Activated B cell treated with CpG ODN at 0.5 μM for 24 hours (primary cell): ENCODE data around the gene TATDN2. TPM values are rescaled to one million over a fixed set of nuclear protein-coding genes. Genes with fewer than 3 reads are reported as not detected.

Experiments used
- ATAC-seq: fragments of 200-7000 bp; cut with Tn5 transposase; one replicate; pipeline ENCODE4 v1.10.0; 2021; ENCODE audit warnings: low read depth, mild to moderate bottlenecking, moderate library complexity
- CTCF ChIA-PET: fragments of 350-600 bp; sonication (Branson Sonifier 250); formaldehyde crosslinking; loops from one replicate; lab custom pipeline; 2021; ENCODE audit warnings: antibody characterized with exemption; lab: Charles Lee
- POLR2A ChIA-PET: fragments of 350-600 bp; sonication (Branson Sonifier 250); formaldehyde crosslinking; loops from one replicate; lab custom pipeline; 2021; ENCODE audit warnings: antibody characterized with exemption; lab: Charles Lee
- DNase-seq: peaks from one replicate; pipeline ENCODE4 v3.0.0; 2022
- H3K27ac Mint-ChIP-seq: one replicate; pipeline ENCODE4 v1.8.0; 2020; ENCODE audit warnings: mixed read lengths
- H3K27me3 Mint-ChIP-seq: one replicate; pipeline ENCODE4 v1.8.0; 2021; ENCODE audit warnings: mixed read lengths
- H3K36me3 Mint-ChIP-seq: one replicate; pipeline ENCODE4 v1.8.0; 2021; ENCODE audit warnings: low read depth, mixed read lengths
- H3K4me1 Mint-ChIP-seq: one replicate; pipeline ENCODE4 v1.8.0; 2021; ENCODE audit warnings: mixed read lengths
- H3K4me3 Mint-ChIP-seq: one replicate; pipeline ENCODE4 v1.8.0; 2020; ENCODE audit warnings: mild to moderate bottlenecking, mixed read lengths
- H3K9me3 Mint-ChIP-seq: one replicate; pipeline ENCODE4 v1.8.0; 2020; ENCODE audit warnings: mixed read lengths
- intact Hi-C: fragments of 100-400 bp; cut with micrococcal nuclease; formaldehyde crosslinking; loops from one replicate; pipeline ENCODE4 v1.15.1; 2024
- total RNA-seq: library from RNA; stranded (reverse); gene quantifications from 2 replicates; pipeline ENCODE4 v1.2.3, GENCODE V29; 2022
- TF ChIP-seq, protein P1 (sequence below): fragments of 200-600 bp; IDR thresholded peaks from one replicate; pipeline ENCODE4 v1.8.0; 2022; ENCODE audit warnings: antibody characterized with exemption, mild to moderate bottlenecking

The TATDN2 gene
- total RNA-seq, 1 donor from 2014 or later = 55.6 TPM

- no peak for ATAC-seq
- no peaks in the 10 kb centered on the region for H3K27me3 Mint-ChIP-seq
- peaks cover 13% of the 10 kb centered on the region for H3K9me3 Mint-ChIP-seq
- POLR2A ChIA-PET = interaction anchor here (0.6 to 2.4 kb wide), 8 partner anchors 37 to 852 kb away, joined by 3 to 17 read pairs (median 8); partner anchors contain the start of genes SEC13, SETD5 and VHL
- peaks cover 59% of the 10 kb centered on the region for H3K36me3 Mint-ChIP-seq
- H3K4me1 Mint-ChIP-seq = peaks cover 46% of the 10 kb centered on the region
- TF ChIP-seq, protein P1, sequence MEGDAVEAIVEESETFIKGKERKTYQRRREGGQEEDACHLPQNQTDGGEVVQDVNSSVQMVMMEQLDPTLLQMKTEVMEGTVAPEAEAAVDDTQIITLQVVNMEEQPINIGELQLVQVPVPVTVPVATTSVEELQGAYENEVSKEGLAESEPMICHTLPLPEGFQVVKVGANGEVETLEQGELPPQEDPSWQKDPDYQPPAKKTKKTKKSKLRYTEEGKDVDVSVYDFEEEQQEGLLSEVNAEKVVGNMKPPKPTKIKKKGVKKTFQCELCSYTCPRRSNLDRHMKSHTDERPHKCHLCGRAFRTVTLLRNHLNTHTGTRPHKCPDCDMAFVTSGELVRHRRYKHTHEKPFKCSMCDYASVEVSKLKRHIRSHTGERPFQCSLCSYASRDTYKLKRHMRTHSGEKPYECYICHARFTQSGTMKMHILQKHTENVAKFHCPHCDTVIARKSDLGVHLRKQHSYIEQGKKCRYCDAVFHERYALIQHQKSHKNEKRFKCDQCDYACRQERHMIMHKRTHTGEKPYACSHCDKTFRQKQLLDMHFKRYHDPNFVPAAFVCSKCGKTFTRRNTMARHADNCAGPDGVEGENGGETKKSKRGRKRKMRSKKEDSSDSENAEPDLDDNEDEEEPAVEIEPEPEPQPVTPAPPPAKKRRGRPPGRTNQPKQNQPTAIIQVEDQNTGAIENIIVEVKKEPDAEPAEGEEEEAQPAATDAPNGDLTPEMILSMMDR = no peak
- peak; percentile 26 for DNase-seq
- H3K4me3 Mint-ChIP-seq = peak overlapping the region; percentile 95
- intact Hi-C loops = loop anchor here (1.0 to 5.0 kb wide), 13 partner anchors 44 to 852 kb away; partner anchors contain the start of genes BRK1, BRPF1, CRELD1 and FANCD2
- CTCF ChIA-PET = interaction anchor here (0.7 to 1.3 kb wide), 2 partner anchors 44 to 303 kb away, joined by 3 to 4 read pairs; partner anchors contain the start of gene GHRL
- peak overlapping the region; percentile 91 for H3K27ac Mint-ChIP-seq
Measured at GRCh38 chr3:10248984-10249748, 907 bp downstream of the TATDN2 start.

DNA sequence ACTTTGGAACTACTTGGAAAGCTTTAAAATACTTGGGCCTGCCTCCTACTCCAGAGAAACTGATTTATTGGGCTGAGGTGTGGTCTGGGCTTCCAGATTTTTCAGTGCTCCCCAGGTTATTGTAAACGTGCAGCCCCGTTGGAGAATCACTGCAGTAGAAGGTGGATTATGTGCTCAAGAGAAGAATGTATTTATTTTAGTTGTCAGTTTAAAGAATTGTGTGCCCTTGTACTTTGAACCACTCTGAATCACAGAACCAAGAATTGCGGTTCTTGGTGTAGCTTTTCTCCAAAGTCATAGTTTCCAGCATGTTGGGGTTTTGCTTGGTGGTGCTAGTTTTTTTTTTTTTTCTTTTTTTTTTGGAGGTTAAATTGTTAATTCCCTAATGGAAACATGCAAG is 1.6 kb downstream of the TATDN2 start:
- H3K36me3 Mint-ChIP-seq = peaks cover 60% of the 10 kb centered on the region
- TF ChIP-seq, protein P1 = no peak
- ChIA-PET CTCF (no interaction called here), POLR2A (interaction anchor here (0.7 to 1.5 kb wide), 2 partner anchors 60 to 71 kb away, joined by 3 read pairs; partner anchors contain the start of gene SEC13)
- peaks cover 53% of the 10 kb centered on the region for H3K4me1 Mint-ChIP-seq
- intact Hi-C loops = loop anchor here (2.0 to 5.0 kb wide), 4 partner anchors 43 to 853 kb away; partner anchors contain the start of genes BRPF1, GHRL and SETD5
- DNase-seq = no peak
- no peak for ATAC-seq
- no peaks in the 10 kb centered on the region for H3K27me3 Mint-ChIP-seq
- peak overlapping the region; percentile 91 for H3K27ac Mint-ChIP-seq
- peaks cover 9% of the 10 kb centered on the region for H3K9me3 Mint-ChIP-seq
- peak overlapping the region; percentile 95 for H3K4me3 Mint-ChIP-seq

DNA sequence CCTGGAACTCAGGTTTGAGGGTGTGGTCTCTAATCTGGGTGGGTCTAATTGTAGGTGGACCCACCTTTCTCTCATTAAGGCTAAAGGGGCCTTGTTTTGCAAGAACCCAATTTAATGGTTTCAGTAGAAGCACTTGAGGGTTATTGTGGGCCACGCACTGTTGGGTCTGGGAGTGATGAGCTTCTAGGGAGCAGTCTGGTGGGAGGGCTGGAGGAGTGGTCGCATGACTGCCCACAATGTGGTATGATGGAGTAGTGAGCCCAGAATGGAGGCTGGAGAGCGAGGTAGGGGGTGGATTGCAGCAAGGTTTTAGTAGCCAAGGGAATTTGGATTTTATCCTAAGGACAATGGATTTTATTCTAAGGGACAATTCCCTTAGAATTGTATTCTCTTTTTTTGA is 2.7 kb downstream of the TATDN2 start:
- TF ChIP-seq, protein P1 = no peak
- H3K4me1 Mint-ChIP-seq = peaks cover 56% of the 10 kb centered on the region
- H3K27me3 Mint-ChIP-seq = no peaks in the 10 kb centered on the region
- ATAC-seq (no peak), DNase-seq (no peak)
- H3K36me3 Mint-ChIP-seq = peaks cover 66% of the 10 kb centered on the region
- H3K9me3 Mint-ChIP-seq = peaks cover 2% of the 10 kb centered on the region
- peak overlapping the region; percentile 91 for H3K27ac Mint-ChIP-seq
- ChIA-PET POLR2A (interaction anchor here (1.5 kb wide), 1 partner anchor 62 kb away, joined by 3 read pairs; no protein-coding TSS in a partner anchor), CTCF (no interaction called here)
- H3K4me3 Mint-ChIP-seq = peak overlapping the region; percentile 95
- intact Hi-C loops = no loop called here

- Mint-ChIP-seq H3K27ac (no peak overlapping the region), H3K4me1 (peaks cover 51% of the 10 kb centered on the region), H3K36me3 (peaks cover 76% of the 10 kb centered on the region), H3K4me3 (no peak overlapping the region), H3K27me3 (no peaks in the 10 kb centered on the region), H3K9me3 (no peaks in the 10 kb centered on the region)
- CTCF ChIA-PET = interaction anchor here (1.1 kb wide), 1 partner anchor 10 kb away, joined by 3 read pairs; no protein-coding TSS in a partner anchor
- POLR2A ChIA-PET = no interaction called here
- no peak for DNase-seq
- TF ChIP-seq, protein P1 = no peak
- intact Hi-C loops = no loop called here
- ATAC-seq = no peak
Measured at GRCh38 chr3:10253731-10254130, 5.5 kb downstream of the TATDN2 start.

- TF ChIP-seq, protein P1 = no peak
- Mint-ChIP-seq H3K27ac (no peak overlapping the region), H3K9me3 (no peaks in the 10 kb centered on the region), H3K36me3 (peaks cover 76% of the 10 kb centered on the region), H3K4me1 (peaks cover 32% of the 10 kb centered on the region), H3K27me3 (no peaks in the 10 kb centered on the region), H3K4me3 (no peak overlapping the region)
- no peak for DNase-seq
- POLR2A ChIA-PET = no interaction called here
- intact Hi-C loops = no loop called here
- ATAC-seq = no peak
- CTCF ChIA-PET = no interaction called here
Measured at GRCh38 chr3:10255835-10256234, 7.6 kb downstream of the TATDN2 start.
